Peyer's patch (tissue), 4 donors: Measurements from ENCODE around the gene SUSD4.

Experiments used
- POLR2A ChIP-seq, 2 donors: fragments of 450-650 bp; IDR thresholded peaks; one replicate each; pipeline ENCODE4 v1.5.1; 2017; ENCODE audit warnings: antibody characterized with exemption in 2 of 2, mild to moderate bottlenecking in 2 of 2, moderate library complexity in 2 of 2
- TF ChIP-seq, protein P1 (sequence below), 6 experiments: fragments of 450-650 bp in 4 of 6; fragments of 200-600 bp in 2 of 6; sonication (generic) in 1 of 6; IDR thresholded peaks; one replicate each; pipeline ENCODE4 v1.5.1; 2017 to 2019; ENCODE audit warnings: antibody characterized with exemption in 6 of 6, mild to moderate bottlenecking in 3 of 6, moderate library complexity in 1 of 6

- TF ChIP-seq, protein P1, sequence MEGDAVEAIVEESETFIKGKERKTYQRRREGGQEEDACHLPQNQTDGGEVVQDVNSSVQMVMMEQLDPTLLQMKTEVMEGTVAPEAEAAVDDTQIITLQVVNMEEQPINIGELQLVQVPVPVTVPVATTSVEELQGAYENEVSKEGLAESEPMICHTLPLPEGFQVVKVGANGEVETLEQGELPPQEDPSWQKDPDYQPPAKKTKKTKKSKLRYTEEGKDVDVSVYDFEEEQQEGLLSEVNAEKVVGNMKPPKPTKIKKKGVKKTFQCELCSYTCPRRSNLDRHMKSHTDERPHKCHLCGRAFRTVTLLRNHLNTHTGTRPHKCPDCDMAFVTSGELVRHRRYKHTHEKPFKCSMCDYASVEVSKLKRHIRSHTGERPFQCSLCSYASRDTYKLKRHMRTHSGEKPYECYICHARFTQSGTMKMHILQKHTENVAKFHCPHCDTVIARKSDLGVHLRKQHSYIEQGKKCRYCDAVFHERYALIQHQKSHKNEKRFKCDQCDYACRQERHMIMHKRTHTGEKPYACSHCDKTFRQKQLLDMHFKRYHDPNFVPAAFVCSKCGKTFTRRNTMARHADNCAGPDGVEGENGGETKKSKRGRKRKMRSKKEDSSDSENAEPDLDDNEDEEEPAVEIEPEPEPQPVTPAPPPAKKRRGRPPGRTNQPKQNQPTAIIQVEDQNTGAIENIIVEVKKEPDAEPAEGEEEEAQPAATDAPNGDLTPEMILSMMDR (IDR thresholded peaks at IDR 0.05), result no peak
- TF ChIP-seq POLR2A (IDR thresholded peaks at IDR 0.05), result no peak
These were observed 105.2 kb downstream of the SUSD4 start for GRCh38 chr1:223258751-223259198.
